NCI-H1930 (cell line): ENCODE results near the gene VCP.

ENCODE experiments used
- DNase-seq, 2 experiments: peaks; one replicate each; lab custom pipeline; 2025; lab: John Stamatoyannopoulos, UW

Gene VCP

DNA sequence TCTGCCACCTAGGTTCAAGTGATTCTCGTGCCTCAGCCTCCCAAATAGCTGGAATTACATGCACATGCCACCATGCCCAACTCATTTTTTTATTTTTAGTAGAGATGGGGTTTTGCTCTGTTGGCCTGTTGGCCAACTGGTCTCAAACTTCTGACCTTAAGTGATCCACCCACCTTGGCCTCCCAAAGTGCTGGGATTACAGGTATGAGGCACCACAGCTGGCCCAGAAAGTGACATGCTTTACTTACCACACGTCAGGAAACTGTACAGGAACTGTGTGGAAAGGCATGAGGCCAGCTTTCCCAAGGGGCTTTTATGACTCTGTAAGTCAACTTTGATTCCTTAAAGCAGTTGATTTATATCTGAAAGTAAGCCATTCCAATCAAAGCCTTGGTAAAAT, 57.9 kb downstream of the VCP start:
- no peak for DNase-seq

- DNase-seq = no peak
These were observed 62.0 kb downstream of the VCP start for GRCh38 chr9:35010351-35010958.
